H1 (cell line): ENCODE results near the gene ENTPD2. TPM values are rescaled to one million over a fixed set of nuclear protein-coding genes. Genes with fewer than 3 reads are reported as not detected.
A peak's percentile ranks its signal among the peaks of the same experiment; 100 is the strongest.

Experiments used
- CTCF ChIA-PET: fragments of 300-600 bp; sonication (Branson Sonifier 250); formaldehyde crosslinking; loops from one replicate; lab custom pipeline; 2021; ENCODE audit not compliant: partially characterized antibody; lab: Charles Lee
- POLR2A ChIA-PET: fragments of 300-600 bp; sonication (Branson Sonifier 250); formaldehyde crosslinking; loops from one replicate; lab custom pipeline; 2021; ENCODE audit warnings: inconsistent platforms; ENCODE audit not compliant: partially characterized antibody; lab: Charles Lee
- DNase-seq, 2 experiments: peaks; one replicate each; pipeline versions ENCODE4 v3.0.0 to v3.0.0-alpha.2; 2010 to 2022; ENCODE audit warnings: low spot score in 2 of 2, low read depth in 1 of 2, mixed read lengths in 1 of 2
- FAIRE-seq: peaks from 2 replicates; lab custom pipeline; 2011; peaks lifted over from hg19 to GRCh38; lab: Jason Lieb, UNC
- H2AFZ ChIP-seq: 2 replicates; pipeline ENCODE4 v1.8.1; 2012; ENCODE audit warnings: low read length, inconsistent platforms
- H2AK5ac ChIP-seq: 2 replicates; pipeline ENCODE4 v1.6.1; 2013; ENCODE audit warnings: low read depth, low read length
- H2BK120ac ChIP-seq: replicated peaks from 2 replicates; pipeline ENCODE3; 2013; ENCODE audit warnings: low read depth, low read length, inconsistent platforms
- H2BK12ac ChIP-seq: 2 replicates; pipeline ENCODE4 v1.6.1; 2013; ENCODE audit warnings: low read depth, low read length
- H2BK15ac ChIP-seq: 2 replicates; pipeline ENCODE4 v1.6.1; 2013; ENCODE audit warnings: low read length
- H2BK20ac ChIP-seq: 2 replicates; pipeline ENCODE4 v1.6.1; 2013; ENCODE audit warnings: low read length
- H2BK5ac ChIP-seq: 2 replicates; pipeline ENCODE4 v1.6.1; 2013; ENCODE audit warnings: low read depth, low read length
- H3K14ac ChIP-seq: 2 replicates; pipeline ENCODE4 v1.6.1; 2013; ENCODE audit warnings: inconsistent platforms; ENCODE audit not compliant: insufficient read length
- H3K18ac ChIP-seq: 2 replicates; pipeline ENCODE4 v1.6.1; 2013; ENCODE audit warnings: low read length; ENCODE audit errors: extremely low read depth
- H3K23ac ChIP-seq: 2 replicates; pipeline ENCODE4 v1.6.1; 2013; ENCODE audit warnings: inconsistent platforms; ENCODE audit not compliant: insufficient read length
- H3K23me2 ChIP-seq: 2 replicates; pipeline ENCODE4 v1.6.1; 2013; ENCODE audit warnings: low read depth, low read length
- H3K27ac ChIP-seq: 2 replicates; pipeline ENCODE4 v1.6.1; 2011; ENCODE audit warnings: low read depth, low read length, inconsistent platforms
- H3K27me3 ChIP-seq, 4 experiments: replicated peaks in 1 of 4; 1 replicate in 1 of 4; 2 replicates in 3 of 4; pipeline versions ENCODE4 v1.6.1 to v1.8.1; 2011 to 2013; ENCODE audit warnings: low read length in 3 of 4, mild to moderate bottlenecking in 3 of 4, inconsistent platforms in 2 of 4, mixed read lengths in 2 of 4, moderate library complexity in 1 of 4; ENCODE audit not compliant: control insufficient read depth in 3 of 4, insufficient read depth in 3 of 4; ENCODE audit errors: extremely low read depth in 1 of 4
- H3K36me3 ChIP-seq, 4 experiments: 2 replicates each; pipeline versions ENCODE4 v1.6.1 to v1.8.1; 2011 to 2013; ENCODE audit warnings: mild to moderate bottlenecking in 4 of 4, low read length in 3 of 4, moderate library complexity in 2 of 4, control low read depth in 1 of 4, inconsistent platforms in 1 of 4; ENCODE audit not compliant: insufficient read depth in 4 of 4, control insufficient read depth in 2 of 4
- H3K4ac ChIP-seq: replicated peaks from 2 replicates; pipeline ENCODE3; 2013; ENCODE audit warnings: low read length, low read depth, mixed read lengths, inconsistent platforms; ENCODE audit not compliant: insufficient read length
- H3K4me1 ChIP-seq, 4 experiments: replicated peaks in 1 of 4; 1 replicate in 1 of 4; 2 replicates in 3 of 4; pipeline versions ENCODE4 v1.6.1 to v1.8.1; 2011 to 2013; ENCODE audit warnings: low read length in 3 of 4, inconsistent platforms in 2 of 4, mixed read lengths in 1 of 4; ENCODE audit not compliant: insufficient read depth in 4 of 4, control insufficient read depth in 3 of 4
- H3K4me2 ChIP-seq, 2 experiments: 2 replicates each; pipeline versions ENCODE4 v1.6.1 to v1.8.1; 2011 to 2013; ENCODE audit warnings: low read depth in 2 of 2, low read length in 2 of 2, control low read depth in 1 of 2, inconsistent platforms in 1 of 2, mild to moderate bottlenecking in 1 of 2; ENCODE audit not compliant: insufficient read depth in 1 of 2
- H3K4me3 ChIP-seq, 4 experiments: fragments of 200-600, 300-600 bp in 1 of 4; sonication (generic), shearing (Covaris generic), sonication (Bioruptor Twin) in 1 of 4; 2 replicates each; pipeline versions ENCODE4 v1.5.1 to v1.8.1; 2011 to 2016; ENCODE audit warnings: low read length in 4 of 4, low read depth in 3 of 4, control low read depth in 2 of 4, inconsistent platforms in 2 of 4, mild to moderate bottlenecking in 2 of 4, mixed read lengths in 1 of 4, moderate library complexity in 1 of 4; ENCODE audit not compliant: insufficient read depth in 2 of 4; ENCODE audit errors: extremely low read depth in 1 of 4
- H3K56ac ChIP-seq: replicated peaks from 2 replicates; pipeline ENCODE3; 2013; ENCODE audit warnings: low read depth, mild to moderate bottlenecking, mixed read lengths, low read length, inconsistent platforms; ENCODE audit not compliant: insufficient read length
- H3K79me1 ChIP-seq: 2 replicates; pipeline ENCODE4 v1.6.1; 2013; ENCODE audit warnings: low read depth, low read length, control low read depth
- H3K79me2 ChIP-seq, 2 experiments: 2 replicates each; pipeline versions ENCODE4 v1.6.1 to v1.8.1; 2012 to 2013; ENCODE audit warnings: low read length in 2 of 2, mild to moderate bottlenecking in 2 of 2, inconsistent platforms in 1 of 2; ENCODE audit not compliant: insufficient read depth in 2 of 2, control insufficient read depth in 1 of 2
- H3K9ac ChIP-seq, 4 experiments: replicated peaks in 1 of 4; 1 replicate in 1 of 4; 2 replicates in 3 of 4; pipeline versions ENCODE4 v1.6.1 to v1.8.1; 2011 to 2013; ENCODE audit warnings: low read depth in 3 of 4, low read length in 3 of 4, control low read depth in 2 of 4, mild to moderate bottlenecking in 2 of 4, moderate library complexity in 2 of 4, inconsistent platforms in 1 of 4; ENCODE audit errors: extremely low read depth in 1 of 4
- H3K9me3 ChIP-seq, 2 experiments: 2 replicates each; pipeline versions ENCODE4 v1.6.1 to v1.8.1; 2012 to 2013; ENCODE audit warnings: mild to moderate bottlenecking in 2 of 2, moderate library complexity in 2 of 2, control low read depth in 1 of 2, inconsistent platforms in 1 of 2, low read depth in 1 of 2, low read length in 1 of 2, mixed read lengths in 1 of 2; ENCODE audit not compliant: insufficient read depth in 2 of 2
- H4K20me1 ChIP-seq, 2 experiments: replicated peaks in 1 of 2; 2 replicates each; pipeline versions ENCODE3 to v1.8.1; 2011 to 2013; ENCODE audit warnings: inconsistent platforms in 2 of 2, low read length in 2 of 2, mild to moderate bottlenecking in 1 of 2; ENCODE audit not compliant: insufficient read depth in 2 of 2, control insufficient read depth in 1 of 2
- H4K5ac ChIP-seq: 2 replicates; pipeline ENCODE4 v1.6.1; 2013; ENCODE audit warnings: low read length, low read depth, mixed read lengths, inconsistent platforms; ENCODE audit not compliant: insufficient read length
- H4K8ac ChIP-seq: 2 replicates; pipeline ENCODE4 v1.8.0; 2013; ENCODE audit warnings: mild to moderate bottlenecking, moderate library complexity, low read length, inconsistent platforms; ENCODE audit not compliant: insufficient read depth; ENCODE audit errors: extremely low read depth
- H4K91ac ChIP-seq: replicated peaks from 2 replicates; pipeline ENCODE3; 2013; ENCODE audit warnings: low read length, mixed read lengths, inconsistent platforms; ENCODE audit not compliant: insufficient read length
- BRCA1 ChIP-seq: IDR thresholded peaks from 2 replicates; pipeline ENCODE4 v1.6.1; 2012; ENCODE audit warnings: low read depth, low read length, improper control_type of control experiment
- SIX5 ChIP-seq: IDR thresholded peaks from 2 replicates; pipeline ENCODE4 v1.6.1; 2011; ENCODE audit warnings: mild to moderate bottlenecking, low read depth, low read length
- YY1 ChIP-seq: IDR thresholded peaks from 2 replicates; pipeline ENCODE4 v1.6.1; 2011; ENCODE audit warnings: low read depth, mild to moderate bottlenecking, low read length
- WGBS, 2 experiments: shearing (Covaris generic) in 1 of 2; methylation state at CpG; one replicate each; pipeline versions ENCODE4 v1.1.6 to v1.1.7; 2013 to 2015; ENCODE audit warnings: low lambda C conversion rate in 2 of 2, mixed read lengths in 2 of 2, inconsistent platforms in 1 of 2, low coverage in 1 of 2, missing lambda C conversion rate in 1 of 2; ENCODE audit not compliant: insufficient replicate concordance in 2 of 2, insufficient coverage in 1 of 2, insufficient read length in 1 of 2; ENCODE audit errors: extremely low coverage in 1 of 2, missing lambda C conversion rate in 1 of 2; 5-methylcytosine and 5-hydroxymethylcytosine counted together
- polyA plus RNA-seq, 7 experiments: library from polyadenylated mRNA; depleted of rRNA in 3 of 7; stranded (reverse) in 5 of 7; unstranded in 2 of 7; fragments of >200 nt in 5 of 7; fragments of 200-250 nt in 2 of 7; gene quantifications; 1 replicate in 5 of 7; 2 replicates in 1 of 7; 4 replicates in 1 of 7; pipeline versions ENCODE4 v1.2.1 to v1.2.3, GENCODE V29; 2011 to 2013; ENCODE audit warnings: missing spikeins in 2 of 7, mixed read lengths in 2 of 7
- total RNA-seq: library from RNA; stranded (reverse); fragmentation: NEBNext Ultra II Directional; extraction: Animal tissue kit (Norgen Biotek cat#: 25700); gene quantifications from 2 replicates; pipeline ENCODE4 v1.2.1, GENCODE V29; 2021
- TF ChIP-seq, protein P1 (sequence below): IDR thresholded peaks from 2 replicates; pipeline ENCODE4 v1.6.1; 2011; ENCODE audit warnings: low read length, improper control_type of control experiment
- TF ChIP-seq, protein P2 (sequence below): IDR thresholded peaks from 2 replicates; pipeline ENCODE4 v1.6.1; 2012; ENCODE audit warnings: inconsistent platforms
- TF ChIP-seq, protein P3 (sequence below): IDR thresholded peaks from 2 replicates; pipeline ENCODE4 v1.6.1; 2012; ENCODE audit warnings: inconsistent platforms

Gene ENTPD2
- total and polyA plus RNA-seq, 2 of the 8 experiments (the other 6 are each of a cell fraction or from before 2014, with no cell fraction given), result 0.65 to 3.8 TPM

DNA sequence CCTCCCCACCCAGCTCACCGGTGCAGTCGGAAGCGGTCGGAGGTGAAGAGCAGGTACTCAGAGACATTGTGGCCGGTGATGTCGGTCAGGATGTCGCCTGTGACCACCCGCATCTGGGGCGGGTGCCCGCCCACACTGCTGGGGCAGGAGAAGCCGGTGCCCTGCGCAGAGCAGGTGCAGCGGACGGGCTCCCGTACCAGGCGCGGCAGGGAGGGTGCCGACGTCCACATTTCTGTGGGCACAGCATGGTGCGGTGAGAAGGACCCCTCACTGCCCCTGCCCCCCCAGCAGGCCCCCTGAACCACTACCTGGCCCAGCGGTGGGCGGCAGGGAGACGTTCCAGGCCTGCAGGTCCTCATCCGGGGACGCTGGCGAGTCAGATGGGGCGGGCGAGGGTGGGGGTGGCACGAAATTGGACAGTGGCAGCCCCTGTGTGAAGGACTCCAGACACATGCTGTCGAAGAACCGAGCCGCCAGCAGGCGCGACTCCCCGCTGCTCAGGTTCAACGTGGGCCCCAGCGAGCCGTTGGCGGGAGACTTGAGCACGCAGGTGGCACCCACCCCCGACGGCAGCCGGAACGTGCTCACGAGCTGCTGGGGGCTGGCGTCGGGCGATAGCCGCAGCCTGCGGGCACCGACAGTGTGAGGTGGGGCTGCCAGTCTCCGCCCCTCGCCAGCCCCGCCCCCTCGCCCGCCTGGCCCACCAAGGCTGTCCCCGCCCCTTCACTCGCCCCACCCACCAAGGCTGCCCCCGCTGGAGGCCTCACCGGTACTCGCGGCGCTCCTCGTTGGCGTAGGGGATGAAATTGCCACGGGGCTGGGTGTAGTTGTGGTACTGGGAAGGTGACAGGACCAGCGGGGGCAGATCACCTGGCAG is 40.9 kb downstream of the ENTPD2 start:
- Histone ChIP-seq H2BK15ac (no peak overlapping the region), H3K18ac (no peak overlapping the region; the same call in 1 of the 2 replicates), H2AFZ (no peak overlapping the region), H4K91ac (no peak overlapping the region), H3K9me3 (peaks cover 0 to 27% of the 10 kb centered on the region in 2 experiments; a peak in 2 of 4 replicates), H2BK120ac (no peak overlapping the region), H3K23me2 (no peaks in the 10 kb centered on the region; the same call in 1 of the 2 replicates), H3K23ac (no peak overlapping the region), H4K20me1 (no peaks in the 10 kb centered on the region), H4K5ac (no peak overlapping the region), H3K9ac (no peak overlapping the region), H3K4ac (no peak overlapping the region), H3K4me3 (no peak overlapping the region), H3K14ac (no peak overlapping the region), H2BK5ac (no peak overlapping the region), H3K4me1 (peaks cover 0 to 5% (median under 1%) of the 10 kb centered on the region in 4 experiments; a peak in 2 of 7 replicates), H3K79me1 (no peaks in the 10 kb centered on the region), H3K56ac (no peak overlapping the region), H3K36me3 (peaks cover 0 to 13% (median 0%) of the 10 kb centered on the region in 4 experiments; a peak in 1 of 8 replicates), H2AK5ac (no peak overlapping the region), H2BK12ac (no peak overlapping the region), H3K27me3 (no peaks in the 10 kb centered on the region; a peak in 1 of 7 replicates), H3K4me2 (peak overlapping the region in 1 of 2 experiments; percentile 28; a peak in 2 of 4 replicates), H3K27ac (no peak overlapping the region), H2BK20ac (no peak overlapping the region), H3K79me2 (no peaks in the 10 kb centered on the region), H4K8ac (no peak overlapping the region)
- ChIA-PET POLR2A (interaction anchor here (1.0 kb wide), 1 partner anchor 20 kb away, joined by 4 read pairs; the partner anchor contains the start of gene PAXX), CTCF (interaction anchor here (1.0 to 2.8 kb wide), 7 partner anchors 14 to 88 kb away, joined by 3 to 11 read pairs (median 5); no protein-coding TSS in a partner anchor)
- DNase-seq (peak in 1 of 2 experiments; percentile 64), FAIRE-seq (no peak)
- WGBS, 2 experiments, result 86% methylated on average over 50 of the region's 67 CpGs; no CpG with 5 or more reads in 1 of the 2 experiments
- TF ChIP-seq, protein P1, sequence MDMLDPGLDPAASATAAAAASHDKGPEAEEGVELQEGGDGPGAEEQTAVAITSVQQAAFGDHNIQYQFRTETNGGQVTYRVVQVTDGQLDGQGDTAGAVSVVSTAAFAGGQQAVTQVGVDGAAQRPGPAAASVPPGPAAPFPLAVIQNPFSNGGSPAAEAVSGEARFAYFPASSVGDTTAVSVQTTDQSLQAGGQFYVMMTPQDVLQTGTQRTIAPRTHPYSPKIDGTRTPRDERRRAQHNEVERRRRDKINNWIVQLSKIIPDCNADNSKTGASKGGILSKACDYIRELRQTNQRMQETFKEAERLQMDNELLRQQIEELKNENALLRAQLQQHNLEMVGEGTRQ, result no peak
- TF ChIP-seq SIX5 (no peak), BRCA1 (no peak), YY1 (no peak)
- TF ChIP-seq, protein P2, sequence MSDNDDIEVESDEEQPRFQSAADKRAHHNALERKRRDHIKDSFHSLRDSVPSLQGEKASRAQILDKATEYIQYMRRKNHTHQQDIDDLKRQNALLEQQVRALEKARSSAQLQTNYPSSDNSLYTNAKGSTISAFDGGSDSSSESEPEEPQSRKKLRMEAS, result peak; percentile 51; the same call in 1 of the 2 replicates
- TF ChIP-seq, protein P3, sequence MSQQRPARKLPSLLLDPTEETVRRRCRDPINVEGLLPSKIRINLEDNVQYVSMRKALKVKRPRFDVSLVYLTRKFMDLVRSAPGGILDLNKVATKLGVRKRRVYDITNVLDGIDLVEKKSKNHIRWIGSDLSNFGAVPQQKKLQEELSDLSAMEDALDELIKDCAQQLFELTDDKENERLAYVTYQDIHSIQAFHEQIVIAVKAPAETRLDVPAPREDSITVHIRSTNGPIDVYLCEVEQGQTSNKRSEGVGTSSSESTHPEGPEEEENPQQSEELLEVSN, result peak; percentile 51
